H9 (cell line): ENCODE data around the gene ENOX1. TPM values are rescaled to one million over a fixed set of nuclear protein-coding genes. Genes with fewer than 3 reads are reported as not detected.

Experiments used
- DNase-seq: peaks from one replicate; pipeline ENCODE4 v3.0.0-alpha.2; 2017
- H2AFZ ChIP-seq: one replicate; pipeline ENCODE4 v1.6.1; 2013; ENCODE audit warnings: mild to moderate bottlenecking, low read length, control low read depth, moderate library complexity
- H2AK5ac ChIP-seq: 2 replicates; pipeline ENCODE4 v1.6.1; 2013; ENCODE audit warnings: low read length, control low read depth, mixed read lengths; ENCODE audit not compliant: insufficient read length
- H2BK120ac ChIP-seq: one replicate; pipeline ENCODE4 v1.6.1; 2013; ENCODE audit warnings: low read depth, mild to moderate bottlenecking, low read length, control low read depth, inconsistent platforms; ENCODE audit not compliant: poor library complexity, severe bottlenecking
- H2BK12ac ChIP-seq: 2 replicates; pipeline ENCODE4 v1.6.1; 2013; ENCODE audit warnings: low read length, control low read depth, mixed read lengths, low read depth; ENCODE audit not compliant: insufficient read length
- H2BK15ac ChIP-seq: 2 replicates; pipeline ENCODE4 v1.6.1; 2013; ENCODE audit warnings: low read depth, low read length, control low read depth
- H2BK20ac ChIP-seq: one replicate; pipeline ENCODE4 v1.6.1; 2013; ENCODE audit warnings: low read depth, mild to moderate bottlenecking, low read length, control low read depth, inconsistent platforms; ENCODE audit not compliant: poor library complexity, severe bottlenecking
- H2BK5ac ChIP-seq: 2 replicates; pipeline ENCODE4 v1.6.1; 2013; ENCODE audit warnings: low read length, control low read depth, mixed read lengths; ENCODE audit not compliant: insufficient read length
- H3K14ac ChIP-seq: 2 replicates; pipeline ENCODE4 v1.6.1; 2013; ENCODE audit warnings: low read length, control low read depth; ENCODE audit not compliant: insufficient read depth
- H3K18ac ChIP-seq: 2 replicates; pipeline ENCODE4 v1.6.1; 2013; ENCODE audit warnings: low read depth, mild to moderate bottlenecking, mixed read lengths, low read length, control low read depth; ENCODE audit not compliant: insufficient read length
- H3K23ac ChIP-seq: 2 replicates; pipeline ENCODE4 v1.6.1; 2013; ENCODE audit warnings: low read length, control low read depth, mixed read lengths, low read depth; ENCODE audit not compliant: insufficient read length
- H3K23me2 ChIP-seq: 2 replicates; pipeline ENCODE4 v1.6.1; 2013; ENCODE audit warnings: low read depth, mild to moderate bottlenecking, mixed read lengths, low read length, control low read depth; ENCODE audit not compliant: insufficient read length, poor library complexity, severe bottlenecking
- H3K27ac ChIP-seq: 2 replicates; pipeline ENCODE4 v1.5.1; 2013; ENCODE audit warnings: low read length, control low read depth, mixed read lengths, low read depth; ENCODE audit not compliant: insufficient read length
- H3K27me3 ChIP-seq: 2 replicates; pipeline ENCODE4 v1.6.1; 2013; ENCODE audit warnings: low read length, control low read depth, inconsistent platforms; ENCODE audit not compliant: insufficient read depth
- H3K4ac ChIP-seq: 2 replicates; pipeline ENCODE4 v1.6.1; 2013; ENCODE audit warnings: low read depth, mild to moderate bottlenecking, control low read depth, inconsistent platforms, low read length, moderate library complexity
- H3K4me1 ChIP-seq: 2 replicates; pipeline ENCODE4 v1.6.1; 2013; ENCODE audit warnings: low read length, control low read depth, inconsistent platforms; ENCODE audit not compliant: insufficient read depth
- H3K4me2 ChIP-seq: 2 replicates; pipeline ENCODE4 v1.6.1; 2013; ENCODE audit warnings: low read length, control low read depth, mixed read lengths; ENCODE audit not compliant: insufficient read length, insufficient read depth
- H3K56ac ChIP-seq: 2 replicates; pipeline ENCODE4 v1.6.1; 2013; ENCODE audit warnings: low read depth, mild to moderate bottlenecking, mixed read lengths, low read length, control low read depth; ENCODE audit not compliant: insufficient read length
- H3K79me1 ChIP-seq: 2 replicates; pipeline ENCODE4 v1.6.1; 2013; ENCODE audit warnings: low read depth, mild to moderate bottlenecking, moderate library complexity, low read length, control low read depth, inconsistent platforms; ENCODE audit not compliant: insufficient read depth, poor library complexity, severe bottlenecking
- H3K79me2 ChIP-seq: 2 replicates; pipeline ENCODE4 v1.6.1; 2013; ENCODE audit warnings: low read length, control low read depth, inconsistent platforms; ENCODE audit not compliant: insufficient read depth
- H3K9ac ChIP-seq: 2 replicates; pipeline ENCODE4 v1.6.1; 2013; ENCODE audit warnings: low read length, control low read depth, mixed read lengths; ENCODE audit not compliant: insufficient read length; ENCODE audit errors: extremely low read depth
- H3K9me3 ChIP-seq: one replicate; pipeline ENCODE4 v1.6.1; 2013; ENCODE audit warnings: low read depth, low read length, inconsistent platforms; ENCODE audit not compliant: control insufficient read depth
- H3T11ph ChIP-seq: one replicate; pipeline ENCODE4 v1.6.1; 2013; ENCODE audit warnings: mild to moderate bottlenecking, low read length, control low read depth, inconsistent platforms
- H4K20me1 ChIP-seq: one replicate; pipeline ENCODE4 v1.6.1; 2013; ENCODE audit not compliant: control insufficient read depth, insufficient read length, insufficient read depth
- H4K5ac ChIP-seq: 2 replicates; pipeline ENCODE4 v1.6.1; 2013; ENCODE audit warnings: low read depth, mild to moderate bottlenecking, mixed read lengths, low read length, control low read depth; ENCODE audit not compliant: insufficient read length
- H4K8ac ChIP-seq: replicated peaks from 2 replicates; pipeline ENCODE4 v1.6.1; 2013; ENCODE audit warnings: low read length, control low read depth, mixed read lengths, low read depth; ENCODE audit not compliant: insufficient read length
- H4K91ac ChIP-seq: 2 replicates; pipeline ENCODE4 v1.6.1; 2013; ENCODE audit warnings: low read depth, mild to moderate bottlenecking, moderate library complexity, mixed read lengths, low read length, control low read depth; ENCODE audit not compliant: insufficient read length
- H3K27ac Mint-ChIP-seq, 3 experiments: 2 replicates in 2 of 3; 3 replicates in 1 of 3; pipeline ENCODE4 v1.8.0; 2020 to 2021; ENCODE audit warnings: mixed read lengths in 3 of 3, mild to moderate bottlenecking in 1 of 3, moderate library complexity in 1 of 3
- H3K27me3 Mint-ChIP-seq: 2 replicates; pipeline ENCODE4 v1.8.0; 2021; ENCODE audit warnings: low read depth, mild to moderate bottlenecking, moderate library complexity, mixed read lengths
- H3K36me3 Mint-ChIP-seq, 3 experiments: 2 replicates in 2 of 3; 3 replicates in 1 of 3; pipeline ENCODE4 v1.8.0; 2020 to 2021; ENCODE audit warnings: low read depth in 3 of 3, mixed read lengths in 3 of 3; ENCODE audit not compliant: insufficient read depth in 1 of 3
- H3K4me1 Mint-ChIP-seq, 2 experiments: 2 replicates each; pipeline ENCODE4 v1.8.0; 2020; ENCODE audit warnings: mixed read lengths in 2 of 2
- H3K4me3 Mint-ChIP-seq, 2 experiments: 2 replicates in 1 of 2; 3 replicates in 1 of 2; pipeline ENCODE4 v1.8.0; 2020 to 2021; ENCODE audit warnings: mild to moderate bottlenecking in 2 of 2, mixed read lengths in 2 of 2, moderate library complexity in 1 of 2
- H3K9me3 Mint-ChIP-seq, 2 experiments: 2 replicates in 1 of 2; 3 replicates in 1 of 2; pipeline ENCODE4 v1.8.0; 2020; ENCODE audit warnings: mild to moderate bottlenecking in 2 of 2, mixed read lengths in 2 of 2, moderate library complexity in 1 of 2
- CTCF ChIP-seq: fragments of 200-600 bp; sonication (generic); conservative IDR thresholded peaks from 3 replicates; pipeline ENCODE4 v1.8.0; 2021; ENCODE audit warnings: antibody characterized with exemption, mild to moderate bottlenecking
- WGBS: extraction: QIAGEN DNeasy Blood & Tissue Kit; methylation state at CpG from one replicate; pipeline ENCODE4 v1.1.7; 2013; ENCODE audit warnings: missing lambda C conversion rate, low lambda C conversion rate, mixed read lengths; ENCODE audit not compliant: insufficient read length; ENCODE audit errors: extremely low coverage; 5-methylcytosine and 5-hydroxymethylcytosine counted together
- total RNA-seq: library from RNA; stranded (reverse); gene quantifications from 2 replicates; pipeline ENCODE4 v1.2.1, GENCODE V29; 2021

The ENOX1 gene
- total RNA-seq, 1 experiment from 2014 or later, result 0.24 TPM

- no peak overlapping the region for H3K27ac ChIP-seq
- no peak overlapping the region for H4K5ac ChIP-seq
- no peak for TF ChIP-seq CTCF
- no peak overlapping the region for H4K91ac ChIP-seq
- H3K4ac ChIP-seq, result no peak overlapping the region
- no peak overlapping the region for H2AFZ ChIP-seq
- no peak overlapping the region for H2BK15ac ChIP-seq
- H3K9me3 ChIP-seq, result no peaks in the 10 kb centered on the region
- H2BK5ac ChIP-seq, result no peak overlapping the region
- no peaks in the 10 kb centered on the region for H3K4me1 ChIP-seq
- no peaks in the 10 kb centered on the region for H3K79me1 ChIP-seq
- Mint-ChIP-seq H3K4me3 (no peak overlapping the region), H3K27me3 (no peaks in the 10 kb centered on the region), H3K9me3 (no peaks in the 10 kb centered on the region), H3K4me1 (peaks cover 5% of the 10 kb centered on the region in 2 experiments; a peak in 3 of 4 replicates), H3K27ac (no peak overlapping the region), H3K36me3 (no peaks in the 10 kb centered on the region)
- H3K18ac ChIP-seq, result no peak overlapping the region
- H3K4me2 ChIP-seq, result no peak overlapping the region
- H3K23ac ChIP-seq, result no peak overlapping the region
- WGBS, result no CpG with 5 or more reads among the region's 1 CpG
- H3K56ac ChIP-seq, result no peak overlapping the region
- no peak overlapping the region for H3K9ac ChIP-seq
- H3T11ph ChIP-seq, result no peak overlapping the region
- no peak overlapping the region for H2AK5ac ChIP-seq
- no peaks in the 10 kb centered on the region for H3K27me3 ChIP-seq
- no peak for DNase-seq
- H3K79me2 ChIP-seq, result no peaks in the 10 kb centered on the region
- H2BK120ac ChIP-seq, result no peak overlapping the region
- H3K23me2 ChIP-seq, result no peaks in the 10 kb centered on the region
- H4K20me1 ChIP-seq, result no peaks in the 10 kb centered on the region
- H4K8ac ChIP-seq, result no peak overlapping the region
- H2BK20ac ChIP-seq, result no peak overlapping the region
- no peak overlapping the region for H3K14ac ChIP-seq
- no peak overlapping the region for H2BK12ac ChIP-seq
These were observed 302.8 kb downstream of the ENOX1 start for GRCh38 chr13:43483930-43484329.
